Right cardiac atrium (tissue), 5 donors: ENCODE data around the gene RTBDN. TPM values are rescaled to one million over a fixed set of nuclear protein-coding genes. Genes with fewer than 3 reads are reported as not detected.
A peak's percentile ranks its signal among the peaks of the same experiment; 100 is the strongest.
"Not testable (repeated sequence)": the region's sequence is repeated elsewhere in the genome, so short reads cannot be mapped to it uniquely, and the experiment has no call there.

ENCODE experiments used
- ATAC-seq, 2 donors: fragments of 200-7000 bp; cut with Tn5 transposase; one replicate each; pipeline versions ENCODE4 v1.8.0 to v1.9.1; 2020; ENCODE audit warnings: moderate library complexity in 2 of 2, mild to moderate bottlenecking in 1 of 2
- DNase-seq, 3 donors: peaks; one replicate each; pipeline ENCODE4 v3.0.0-alpha.2; 2020
- H3K27ac ChIP-seq: one replicate; pipeline ENCODE4 v1.5.1; 2013; ENCODE audit warnings: mild to moderate bottlenecking, low read length, control low read depth, moderate library complexity
- H3K27me3 ChIP-seq: one replicate; pipeline ENCODE4 v1.6.1; 2013; ENCODE audit not compliant: control insufficient read depth, insufficient read depth
- H3K4me1 ChIP-seq: one replicate; pipeline ENCODE4 v1.6.1; 2013; ENCODE audit warnings: low read length; ENCODE audit not compliant: control insufficient read depth, insufficient read depth
- H3K4me3 ChIP-seq: one replicate; pipeline ENCODE4 v1.5.1; 2013; ENCODE audit warnings: low read length, control low read depth
- H3K9me3 ChIP-seq: one replicate; pipeline ENCODE4 v1.6.1; 2013; ENCODE audit warnings: low read length; ENCODE audit not compliant: control insufficient read depth
- WGBS: extraction: QIAGEN DNeasy Blood & Tissue Kit; methylation state at CpG from one replicate; pipeline ENCODE4 v1.1.7; 2013; 5-methylcytosine and 5-hydroxymethylcytosine counted together
- intact Hi-C, 4 donors: fragments of 100-400 bp; cut with DNase I; formaldehyde crosslinking; loops; one replicate each; pipeline versions ENCODE4 v1.11.0 to v1.14.0; 2022 to 2023
- polyA plus RNA-seq: library from polyadenylated mRNA; stranded (reverse); fragments of 200-250 nt; gene quantifications from one replicate; pipeline ENCODE4 v1.2.3, GENCODE V29; 2013
- total RNA-seq, 4 donors: library from RNA; stranded (reverse); fragmentation: NEBNext Ultra II Directional; extraction: Animal tissue kit (Norgen Biotek cat#: 25700); gene quantifications; one replicate each; pipeline ENCODE4 v1.2.1, GENCODE V29; 2021
- donor health status: healthy with polysubstance abuse.
- donor health status: DM: no; HTN: yes; CAD: no.
- donor health status: DM: no; HTN: no; CAD: no.
- donor health status: DM: no; HTN: yes; CAD: no; lungs with severe emphysema.
- donor health status: DM: yes; HTN: yes; CAD: no.

The RTBDN gene
- total and polyA plus RNA-seq, 5 donors = not detected

DNA sequence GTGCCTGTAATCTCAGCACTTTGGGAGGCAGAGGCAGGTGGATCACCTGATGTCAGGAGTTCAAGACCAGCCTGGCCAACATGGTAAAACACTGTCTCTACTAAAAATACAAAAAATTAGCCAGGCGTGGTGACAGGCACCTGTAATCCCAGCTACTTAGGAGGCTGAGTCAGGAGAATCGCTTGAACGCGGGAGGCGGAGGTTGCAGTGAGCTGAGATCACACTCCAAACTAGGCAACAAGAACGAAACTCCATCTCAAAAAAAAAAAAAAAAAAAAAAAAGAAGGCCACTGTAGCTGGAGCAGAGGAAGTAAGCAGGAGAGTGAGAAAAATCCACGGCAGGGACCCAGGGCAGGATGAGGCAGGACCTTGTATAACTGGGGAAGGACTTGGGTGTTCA lies 12.2 kb upstream of the RTBDN start:
- not testable (repeated sequence) for ATAC-seq, H3K27ac ChIP-seq, H3K4me1 ChIP-seq, DNase-seq, H3K4me3 ChIP-seq, H3K9me3 ChIP-seq, H3K27me3 ChIP-seq
- intact Hi-C loops = loop anchor here (2.0 to 10.0 kb wide), 4 partner anchors 79 to 172 kb away; no protein-coding TSS in a partner anchor
- WGBS = 83% methylated on average over 7 of the region's 7 CpGs

DNA sequence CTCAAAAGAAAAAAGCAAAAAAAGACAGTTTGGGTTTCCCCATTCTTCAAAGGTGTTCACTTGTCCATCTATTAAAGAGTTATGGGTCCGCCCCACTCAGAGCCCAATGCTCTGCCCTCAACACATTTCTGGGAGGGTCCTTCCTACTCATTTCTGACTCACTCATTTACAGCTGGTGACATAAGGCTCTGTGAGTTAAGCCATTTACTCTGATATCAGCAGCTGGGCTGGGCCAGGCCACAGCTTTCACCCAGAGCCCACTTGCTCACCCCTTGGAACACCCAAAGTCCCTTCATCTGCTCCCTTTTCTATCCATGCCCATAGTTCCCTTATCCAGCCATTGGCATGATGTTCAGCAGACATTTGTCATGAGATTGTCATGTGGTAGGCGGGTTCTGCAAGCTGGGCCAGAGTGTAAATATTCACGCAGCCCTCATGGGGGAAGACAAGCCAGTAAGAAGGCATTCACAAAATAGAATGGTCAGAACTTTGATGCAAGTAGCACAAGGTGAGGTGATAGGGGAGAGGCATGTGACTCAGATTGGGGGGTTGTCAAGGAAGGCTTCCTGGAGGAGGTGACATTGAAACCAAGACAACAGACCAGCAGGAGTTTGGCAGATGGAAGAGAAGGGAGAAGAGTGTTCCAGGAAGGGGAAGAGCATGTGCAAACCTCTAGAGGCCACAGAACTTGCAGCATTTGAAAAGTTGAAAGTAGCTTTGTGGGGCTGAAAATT lies 9.8 kb upstream of the RTBDN start:
- no peak overlapping the region for H3K27ac ChIP-seq
- ATAC-seq (no peak), DNase-seq (no peak)
- H3K9me3 ChIP-seq = no peaks in the 10 kb centered on the region
- H3K4me3 ChIP-seq = no peak overlapping the region
- 84% methylated on average over 3 of the region's 3 CpGs for WGBS
- H3K4me1 ChIP-seq = no peaks in the 10 kb centered on the region
- intact Hi-C loops = loop anchor here in 1 of 4 donors (10.0 kb wide), 1 partner anchor 169 kb away; no protein-coding TSS in a partner anchor
- H3K27me3 ChIP-seq = no peaks in the 10 kb centered on the region

DNA sequence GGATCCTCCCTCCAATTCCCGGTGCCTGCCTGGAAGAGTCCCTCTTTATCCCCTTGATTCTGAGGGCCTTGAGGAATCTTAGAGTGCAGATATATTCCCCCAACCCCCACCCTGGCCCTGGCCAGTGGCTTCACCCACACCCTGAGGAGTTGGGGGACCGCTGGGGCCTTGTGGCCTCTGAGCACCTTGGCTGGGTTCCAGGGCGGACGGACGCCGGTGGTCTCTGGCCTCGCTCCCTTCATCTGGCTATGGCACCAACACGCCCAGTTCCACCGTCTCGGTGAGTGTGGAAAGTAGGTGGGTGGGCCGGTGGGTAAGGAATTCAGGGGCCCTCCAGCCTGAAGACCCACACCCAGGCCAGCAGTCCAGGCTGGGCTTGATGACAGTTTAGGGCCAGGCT lies 8.9 kb upstream of the RTBDN start:
- WGBS = 83% methylated on average over 11 of the region's 11 CpGs
- Histone ChIP-seq H3K4me1 (no peaks in the 10 kb centered on the region), H3K27me3 (no peaks in the 10 kb centered on the region), H3K4me3 (no peak overlapping the region), H3K27ac (no peak overlapping the region), H3K9me3 (no peaks in the 10 kb centered on the region)
- intact Hi-C loops = loop anchor here in 1 of 4 donors (10.0 kb wide), 1 partner anchor 169 kb away; no protein-coding TSS in a partner anchor
- ATAC-seq (no peak), DNase-seq (no peak)

DNA sequence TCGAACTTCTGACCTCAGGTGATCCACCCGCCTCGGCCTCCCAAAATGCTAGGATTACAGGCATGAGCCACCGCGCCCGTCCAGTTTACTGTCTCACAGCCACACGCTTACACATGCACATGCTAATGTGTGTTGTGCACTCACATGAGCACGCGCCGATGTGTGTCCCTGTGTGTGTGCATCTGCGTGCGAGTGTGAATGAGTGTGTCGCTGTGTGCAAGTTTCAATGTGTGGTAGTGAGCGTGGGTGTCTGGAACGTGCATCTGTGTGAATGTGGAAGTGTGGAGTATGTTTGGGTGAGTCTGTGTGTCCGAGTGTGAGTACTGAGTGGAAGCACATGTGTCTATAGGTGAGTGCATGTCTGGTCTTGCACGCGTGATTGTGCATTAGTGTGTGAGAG lies 8.1 kb upstream of the RTBDN start:
- no peak for ATAC-seq
- no peak for DNase-seq
- no peaks in the 10 kb centered on the region for H3K27me3 ChIP-seq
- H3K27ac ChIP-seq = no peak overlapping the region
- no peaks in the 10 kb centered on the region for H3K9me3 ChIP-seq
- peaks cover 2% of the 10 kb centered on the region for H3K4me1 ChIP-seq
- no peak overlapping the region for H3K4me3 ChIP-seq
- intact Hi-C loops = loop anchor here in 1 of 4 donors (10.0 kb wide), 1 partner anchor 168 kb away; no protein-coding TSS in a partner anchor
- WGBS = 94% methylated on average over 18 of the region's 18 CpGs

DNA sequence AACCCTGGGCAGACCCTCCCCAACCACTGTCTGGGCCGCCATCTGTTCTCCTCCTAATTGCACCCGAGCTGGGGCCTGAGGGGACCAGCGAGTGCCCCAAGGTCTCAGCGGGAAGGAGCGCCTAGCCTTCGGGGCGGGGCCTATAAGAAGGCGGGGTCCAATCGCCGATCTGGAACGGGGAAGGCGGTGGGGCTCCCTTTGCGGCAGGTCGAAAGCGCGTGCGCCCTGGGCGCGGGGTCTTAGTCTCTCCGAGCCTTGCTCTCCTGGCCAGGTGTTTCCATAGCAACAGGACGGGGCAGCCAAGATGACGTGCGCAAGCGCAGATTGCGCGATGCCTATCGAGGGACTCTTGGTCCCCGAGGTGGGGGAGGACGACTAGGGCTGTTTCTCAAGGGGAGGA lies 6.7 kb upstream of the RTBDN start:
- intact Hi-C loops = loop anchor here in 1 of 4 donors (10.0 kb wide), 1 partner anchor 166 kb away; no protein-coding TSS in a partner anchor
- Histone ChIP-seq H3K27me3 (no peaks in the 10 kb centered on the region), H3K4me1 (peaks cover 2% of the 10 kb centered on the region), H3K27ac (no peak overlapping the region), H3K9me3 (no peaks in the 10 kb centered on the region), H3K4me3 (no peak overlapping the region)
- WGBS = 2% methylated on average over 29 of the region's 29 CpGs
- DNase-seq (peak in 2 of 3 donors; percentile 54 to 64), ATAC-seq (peak; percentile 5 to 9)

DNA sequence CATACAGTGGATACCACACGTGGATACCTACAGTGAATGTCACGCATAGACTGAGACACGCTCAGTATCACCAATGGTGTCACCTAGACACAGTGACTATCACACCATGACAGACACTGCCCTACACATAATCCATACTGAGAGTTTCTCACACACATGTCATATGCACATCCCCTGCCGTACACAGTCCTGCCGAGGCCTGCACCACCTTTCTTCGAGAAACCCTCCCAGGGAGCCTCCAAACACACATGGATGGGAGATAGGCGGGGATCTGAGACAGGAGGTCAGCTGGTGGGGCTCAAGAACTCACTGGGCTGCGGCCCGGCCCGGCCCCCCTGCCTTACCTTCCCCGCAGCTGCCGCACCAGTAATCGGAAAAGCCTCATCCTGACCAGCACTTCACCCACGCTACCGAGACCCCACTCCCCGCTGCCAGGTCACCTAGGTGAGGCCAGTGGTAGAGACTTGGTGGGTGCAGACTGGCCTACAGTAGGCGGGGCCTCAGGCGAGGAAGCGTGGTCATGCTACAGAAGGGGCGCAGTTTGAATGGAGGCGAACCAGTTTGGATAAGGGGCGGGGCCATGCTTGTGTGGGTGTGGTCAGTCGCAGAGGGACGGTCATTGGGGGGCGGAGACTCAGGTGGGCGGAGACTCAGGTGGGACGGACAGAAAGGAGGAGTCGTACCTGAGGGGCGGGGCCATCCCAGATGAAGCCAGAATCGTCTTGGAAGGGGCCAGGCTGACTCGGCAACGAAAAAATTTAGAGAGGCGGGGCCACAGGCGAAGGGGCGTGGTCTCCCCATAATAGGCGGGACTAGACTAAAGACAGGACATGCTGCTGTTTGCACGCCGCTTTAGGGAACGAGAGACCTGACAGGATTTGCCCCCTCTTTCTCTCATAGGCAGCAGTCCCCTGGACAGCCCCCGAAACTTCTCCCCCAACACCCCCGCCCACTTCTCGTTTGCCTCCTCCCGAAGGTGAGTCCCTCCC lies 6.0 kb upstream of the RTBDN start:
- ATAC-seq (peak; percentile 45 to 55), DNase-seq (peak; percentile 52 to 78 (median 67))
- Histone ChIP-seq H3K4me1 (peaks cover 2% of the 10 kb centered on the region), H3K27me3 (no peaks in the 10 kb centered on the region), H3K27ac (no peak overlapping the region), H3K9me3 (no peaks in the 10 kb centered on the region), H3K4me3 (no peak overlapping the region)
- 23% methylated on average over 43 of the region's 43 CpGs for WGBS
- intact Hi-C loops = loop anchor here in 1 of 4 donors (10.0 kb wide), 1 partner anchor 166 kb away; no protein-coding TSS in a partner anchor

DNA sequence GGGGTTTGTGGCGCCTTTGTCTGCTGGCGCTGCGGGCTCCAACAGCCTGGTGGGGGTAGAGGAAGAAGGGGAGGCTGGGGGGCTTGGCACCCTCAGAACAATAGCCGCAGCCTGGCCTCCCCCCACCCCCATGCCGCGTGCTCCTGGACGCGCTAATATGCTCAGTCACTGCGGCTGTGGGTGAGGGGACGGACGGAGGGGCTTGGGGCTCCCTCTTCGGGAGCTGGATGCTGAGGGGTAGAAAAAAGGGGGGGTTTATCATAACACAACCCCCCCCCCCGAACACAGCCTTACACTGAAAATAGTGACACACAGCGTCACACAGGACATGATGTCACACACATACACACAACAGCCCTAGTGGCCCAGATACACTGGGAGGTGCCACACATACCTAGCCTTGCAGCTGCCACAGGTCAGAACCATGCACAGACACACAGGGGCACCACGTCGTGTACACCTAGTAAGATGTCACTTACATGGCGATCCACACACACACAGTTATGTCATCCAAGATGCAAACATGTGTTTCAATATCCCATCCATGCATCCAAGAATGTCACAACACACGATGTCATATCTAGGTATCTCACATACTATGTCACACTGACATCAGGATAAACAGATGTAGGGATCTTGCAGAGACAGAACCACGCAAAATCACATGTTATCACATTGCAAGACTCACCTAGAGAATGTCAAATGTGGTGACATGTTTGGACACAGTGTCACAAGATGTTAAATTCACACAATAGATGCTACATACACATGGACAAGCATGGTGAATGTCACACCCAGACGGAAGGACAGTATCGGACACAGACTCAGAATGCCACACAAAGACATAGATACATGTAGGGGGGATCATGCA lies 4.7 kb upstream of the RTBDN start:
- H3K27me3 ChIP-seq = no peaks in the 10 kb centered on the region
- DNase-seq (no peak), ATAC-seq (no peak)
- peak overlapping the region; percentile 38 for H3K4me3 ChIP-seq
- 20% methylated on average over 21 of the region's 21 CpGs for WGBS
- intact Hi-C loops = no loop called here
- H3K4me1 ChIP-seq = peaks cover 2% of the 10 kb centered on the region
- H3K27ac ChIP-seq = no peak overlapping the region
- no peaks in the 10 kb centered on the region for H3K9me3 ChIP-seq

DNA sequence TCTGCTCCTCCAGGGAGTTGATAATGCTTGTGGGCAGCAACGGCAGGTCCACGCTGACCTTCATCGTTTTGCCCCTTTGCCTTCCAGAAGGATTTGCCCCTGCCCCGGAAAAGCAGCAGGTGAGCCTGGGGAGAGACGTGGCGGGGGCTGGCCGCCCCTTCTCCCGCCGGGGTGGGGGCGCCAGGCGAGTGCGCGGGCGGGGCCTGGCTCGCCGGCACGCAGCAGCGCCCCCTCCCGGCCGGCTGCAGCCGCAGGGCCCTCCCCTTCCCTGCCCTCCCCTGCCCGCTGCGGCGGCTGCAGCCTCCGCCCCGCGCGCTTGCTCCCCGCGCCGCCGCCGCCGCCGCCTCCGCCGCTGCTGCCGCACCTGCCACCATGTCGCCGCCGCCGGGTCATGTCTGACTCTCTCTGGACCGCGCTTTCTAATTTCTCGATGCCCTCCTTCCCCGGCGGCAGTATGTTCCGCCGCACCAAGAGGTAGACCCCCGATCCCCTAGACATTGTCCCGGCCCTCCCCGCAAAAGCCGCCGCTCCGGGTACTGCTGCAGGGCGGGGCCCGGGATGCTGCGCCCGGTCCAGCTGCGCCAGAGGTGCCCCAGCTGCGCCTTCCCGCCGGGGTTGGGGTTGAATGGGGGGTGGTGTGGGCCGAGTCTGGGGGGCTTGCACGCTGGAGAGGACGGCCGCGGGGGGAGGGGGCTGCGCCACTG lies 4.0 kb upstream of the RTBDN start, which contains the start of gene MAST1:
Gene MAST1, plus strand, starts transcription at position 334 of the 704 bp plus-strand sequence. Its CDS starts 58 bp downstream, at position 392.
- Histone ChIP-seq H3K27ac (no peak within 1 kb of the TSS), H3K4me1 (peaks cover 2% of the 10 kb centered on the region), H3K4me3 (peak within 1 kb of the TSS; percentile 38), H3K9me3 (no peaks in the 10 kb centered on the region), H3K27me3 (no peaks in the 10 kb centered on the region)
- WGBS = 1% methylated on average over 67 of the region's 69 CpGs
- intact Hi-C loops = no loop called here
- ATAC-seq (peak; percentile 44 to 47), DNase-seq (peak; percentile 18 to 68 (median 62))

DNA sequence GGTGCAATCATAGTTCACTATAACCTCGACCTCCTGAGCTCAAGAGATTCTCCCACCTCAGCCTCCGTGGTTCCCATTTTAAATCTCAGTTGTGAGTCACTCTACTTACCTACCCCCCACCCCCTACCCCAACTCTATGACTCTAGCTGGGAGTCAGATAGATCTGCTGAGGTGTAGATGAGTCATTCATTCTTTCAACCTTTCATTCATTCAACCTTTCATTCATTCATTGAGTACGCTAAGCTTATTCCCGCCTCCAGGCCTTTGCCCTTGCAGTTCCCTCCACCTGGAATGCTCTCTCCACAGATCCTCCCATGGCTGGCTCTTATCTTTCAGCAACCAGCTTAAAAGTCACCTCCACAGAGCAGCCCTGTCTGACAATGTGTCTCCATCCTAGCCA lies 2.8 kb upstream of the RTBDN start:
- Histone ChIP-seq H3K9me3 (no peaks in the 10 kb centered on the region), H3K27me3 (no peaks in the 10 kb centered on the region), H3K4me3 (no peak overlapping the region), H3K4me1 (peaks cover 2% of the 10 kb centered on the region), H3K27ac (no peak overlapping the region)
- WGBS = 84% methylated on average over 4 of the region's 4 CpGs
- ATAC-seq (no peak), DNase-seq (no peak)
- intact Hi-C loops = no loop called here

DNA sequence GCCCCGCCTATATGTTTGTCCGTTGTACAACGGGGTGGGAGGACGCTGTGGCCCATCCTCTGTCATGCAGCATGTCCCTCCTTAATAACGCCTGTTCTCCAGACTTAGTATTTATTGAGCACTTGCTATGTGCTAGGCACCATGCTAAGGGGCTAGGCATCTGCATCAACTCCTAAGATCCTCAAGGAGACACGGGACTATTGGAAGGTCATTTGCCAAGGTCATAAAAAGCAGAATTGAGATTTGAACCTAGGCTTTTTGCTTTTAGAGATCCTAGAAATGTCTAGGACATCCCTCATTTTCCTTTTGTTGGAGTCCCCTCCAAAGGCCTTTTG lies 2.1 kb upstream of the RTBDN start:
- DNase-seq (no peak), ATAC-seq (no peak)
- no peak overlapping the region for H3K27ac ChIP-seq
- H3K4me3 ChIP-seq = no peak overlapping the region
- H3K27me3 ChIP-seq = no peaks in the 10 kb centered on the region
- intact Hi-C loops = no loop called here
- 7% methylated on average over 6 of the region's 6 CpGs for WGBS
- no peaks in the 10 kb centered on the region for H3K9me3 ChIP-seq
- peaks cover 2% of the 10 kb centered on the region for H3K4me1 ChIP-seq
